ENCODE results near the gene AFG1L. TPM values are rescaled to one million over a fixed set of nuclear protein-coding genes. Genes with fewer than 3 reads are reported as not detected.

AFG1L gene
- total RNA-seq, 1 experiment from 2014 or later = 8.2 TPM

DNA sequence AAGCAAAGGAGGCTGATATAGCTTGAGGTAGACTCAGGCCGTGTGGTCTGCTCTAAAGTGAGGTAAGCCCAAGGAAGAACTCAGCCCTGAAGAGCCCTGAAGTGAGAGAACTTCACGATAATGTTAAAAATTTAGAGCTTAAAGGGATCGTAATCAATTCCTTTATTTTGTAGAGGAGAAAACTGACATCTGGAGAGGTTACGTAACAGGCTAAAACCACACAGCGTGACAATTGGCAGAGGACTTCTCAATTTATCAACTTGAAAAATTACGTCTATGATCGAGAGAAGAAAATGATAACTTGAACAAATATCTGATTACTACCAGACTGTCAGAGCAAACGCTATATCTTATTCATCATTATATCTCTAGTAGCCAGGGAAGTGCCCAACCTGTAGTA lies 144.1 kb downstream of the AFG1L start:
- ChIA-PET CTCF (no interaction called here), POLR2A (interaction anchor here (1.1 to 1.4 kb wide), 4 partner anchors 9 to 179 kb away, joined by 3 to 5 read pairs (median 4); partner anchors contain the start of gene SNX3)
- DNase-seq (ENCODE audit: unreplicated experiment) = no peak
- intact Hi-C loops (cut with micrococcal nuclease) = no loop called here
- no peak for TF ChIP-seq CTCF (IDR thresholded peaks at IDR 0.05; ENCODE audit: unreplicated experiment)
- H3K27ac Mint-ChIP-seq (ENCODE audit: low read depth, unreplicated experiment) = no peak overlapping the region
- H3K36me3 Mint-ChIP-seq (ENCODE audit: insufficient read depth, unreplicated experiment) = no peaks in the 10 kb centered on the region
- H3K4me3 Mint-ChIP-seq (ENCODE audit: unreplicated experiment) = no peak overlapping the region
- no TSS peak for BruUV-seq (replicated peaks)
- no peaks in the 10 kb centered on the region for H3K9me3 Mint-ChIP-seq (ENCODE audit: unreplicated experiment)
- no peaks in the 10 kb centered on the region for H3K27me3 Mint-ChIP-seq (ENCODE audit: insufficient read depth, unreplicated experiment)
- H3K4me1 Mint-ChIP-seq (ENCODE audit: insufficient read depth, unreplicated experiment) = peaks cover 21% of the 10 kb centered on the region

DNA sequence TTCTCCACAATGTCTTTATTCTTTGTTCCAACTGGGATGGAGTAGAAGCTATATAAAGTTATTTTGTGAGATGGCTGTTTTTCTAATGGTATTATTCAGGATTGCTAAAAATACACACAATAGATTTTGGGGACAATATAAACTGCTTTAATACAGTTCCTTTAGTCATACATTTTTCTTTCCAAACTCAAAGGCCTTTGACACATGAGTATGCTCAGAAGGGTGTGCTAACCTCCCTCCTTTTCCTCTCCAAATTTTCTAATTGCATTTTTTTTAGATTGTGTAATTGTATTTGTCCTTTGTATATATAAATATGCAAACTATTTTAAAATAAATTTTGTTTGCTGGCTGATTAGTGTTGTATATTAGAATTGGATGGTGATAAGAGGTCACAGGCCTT lies 146.3 kb downstream of the AFG1L start:
- no peaks in the 10 kb centered on the region for H3K27me3 Mint-ChIP-seq (ENCODE audit: insufficient read depth, unreplicated experiment)
- POLR2A ChIA-PET = no interaction called here
- BruUV-seq (replicated peaks) = no TSS peak

DNA sequence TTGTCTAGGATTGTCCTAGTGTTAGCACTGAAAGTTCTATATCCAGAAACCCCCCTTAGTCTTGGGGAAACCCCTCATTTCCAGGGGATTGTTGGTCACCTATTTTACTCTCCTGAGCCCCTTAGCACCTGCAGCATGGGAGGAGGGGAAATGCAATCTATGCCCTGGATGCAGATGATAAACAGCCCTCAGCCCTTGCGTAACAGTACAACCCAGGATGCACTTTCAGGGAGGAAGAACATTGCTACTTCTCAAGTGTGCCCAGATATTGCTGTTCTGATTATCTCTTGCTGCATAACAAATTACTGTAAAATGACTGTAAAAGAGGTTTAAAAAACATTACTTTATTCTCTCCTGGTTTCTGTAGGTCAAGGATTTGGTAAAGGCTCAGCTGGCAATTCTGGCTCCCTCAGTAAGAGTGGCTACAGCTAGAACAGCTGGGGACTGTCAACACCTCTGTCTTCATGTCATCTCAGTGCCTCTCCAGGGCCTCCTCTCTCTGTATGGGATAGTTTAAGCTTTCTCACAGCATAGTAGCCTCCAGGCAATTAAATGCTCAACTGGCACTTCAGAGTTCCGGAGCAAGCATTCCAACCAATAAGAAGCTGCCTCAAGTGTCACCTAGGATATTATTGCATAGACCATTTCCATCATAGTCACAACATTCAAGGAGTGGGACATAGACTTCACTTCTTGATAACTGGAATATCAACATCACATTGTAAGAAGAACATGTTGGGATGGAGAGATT lies 148.1 kb downstream of the AFG1L start:
- H3K27me3 Mint-ChIP-seq (ENCODE audit: insufficient read depth, unreplicated experiment) = no peaks in the 10 kb centered on the region
- ChIA-PET POLR2A (interaction anchor here (0.7 to 1.4 kb wide), 2 partner anchors 182 to 643 kb away, joined by 3 to 4 read pairs; partner anchors contain the start of gene SNX3), CTCF (no interaction called here)
- H3K36me3 Mint-ChIP-seq (ENCODE audit: insufficient read depth, unreplicated experiment) = no peaks in the 10 kb centered on the region
- no peaks in the 10 kb centered on the region for H3K9me3 Mint-ChIP-seq (ENCODE audit: unreplicated experiment)
- intact Hi-C loops (cut with micrococcal nuclease) = no loop called here
- H3K4me3 Mint-ChIP-seq (ENCODE audit: unreplicated experiment) = no peak overlapping the region
- TF ChIP-seq CTCF (IDR thresholded peaks at IDR 0.05; ENCODE audit: unreplicated experiment) = no peak
- DNase-seq (ENCODE audit: unreplicated experiment) = no peak
- H3K27ac Mint-ChIP-seq (ENCODE audit: low read depth, unreplicated experiment) = no peak overlapping the region
- no TSS peak for BruUV-seq (replicated peaks)
- peaks cover 11% of the 10 kb centered on the region for H3K4me1 Mint-ChIP-seq (ENCODE audit: insufficient read depth, unreplicated experiment)

More for the DNA sequence above, 146.3 kb downstream of the AFG1L start:
- no peaks in the 10 kb centered on the region for H3K9me3 Mint-ChIP-seq (ENCODE audit: unreplicated experiment)
- H3K4me1 Mint-ChIP-seq (ENCODE audit: insufficient read depth, unreplicated experiment) = peaks cover 14% of the 10 kb centered on the region
- H3K4me3 Mint-ChIP-seq (ENCODE audit: unreplicated experiment) = no peak overlapping the region
- no peaks in the 10 kb centered on the region for H3K36me3 Mint-ChIP-seq (ENCODE audit: insufficient read depth, unreplicated experiment)
- H3K27ac Mint-ChIP-seq (ENCODE audit: low read depth, unreplicated experiment) = no peak overlapping the region
- no peak for TF ChIP-seq CTCF (IDR thresholded peaks at IDR 0.05; ENCODE audit: unreplicated experiment)
- intact Hi-C loops (cut with micrococcal nuclease) = no loop called here
- no peak for DNase-seq (ENCODE audit: unreplicated experiment)
- CTCF ChIA-PET = no interaction called here

DNA sequence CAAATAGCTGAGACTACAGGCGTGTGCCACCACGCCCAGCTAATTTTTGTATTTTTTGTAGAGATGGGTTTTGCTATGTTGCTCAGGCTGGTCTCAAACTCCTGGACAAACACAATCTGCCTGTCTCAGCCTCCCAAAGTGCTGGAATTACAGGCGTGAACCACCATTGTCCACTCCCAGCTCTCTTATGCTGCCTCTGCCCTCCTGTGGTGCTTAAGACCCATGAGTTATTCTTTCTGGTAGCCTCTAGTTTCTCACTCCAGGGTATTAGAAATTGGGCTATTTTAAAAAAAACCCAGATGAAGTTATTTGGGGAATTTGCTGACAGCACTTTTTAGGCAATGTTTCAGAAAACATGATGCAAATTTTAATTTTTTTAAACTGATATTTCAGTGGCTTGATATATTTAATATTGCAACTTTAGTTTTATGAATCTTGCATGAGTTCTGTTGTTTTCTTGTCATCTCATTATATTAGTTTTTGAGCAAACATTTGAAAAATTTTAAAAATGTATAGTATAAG lies 151.8 kb downstream of the AFG1L start:
- POLR2A ChIA-PET = no interaction called here

More for the DNA sequence above, 151.8 kb downstream of the AFG1L start:
- H3K27ac Mint-ChIP-seq (ENCODE audit: low read depth, unreplicated experiment) = no peak overlapping the region
- no TSS peak for BruUV-seq (replicated peaks)
- H3K4me1 Mint-ChIP-seq (ENCODE audit: insufficient read depth, unreplicated experiment) = no peaks in the 10 kb centered on the region
- CTCF ChIA-PET = interaction anchor here (0.7 kb wide), 1 partner anchor 11 kb away, joined by 3 read pairs; no protein-coding TSS in a partner anchor
- TF ChIP-seq CTCF (IDR thresholded peaks at IDR 0.05; ENCODE audit: unreplicated experiment) = no peak
- no peaks in the 10 kb centered on the region for H3K27me3 Mint-ChIP-seq (ENCODE audit: insufficient read depth, unreplicated experiment)
- no peaks in the 10 kb centered on the region for H3K9me3 Mint-ChIP-seq (ENCODE audit: unreplicated experiment)
- H3K36me3 Mint-ChIP-seq (ENCODE audit: insufficient read depth, unreplicated experiment) = no peaks in the 10 kb centered on the region
- no peak for DNase-seq (ENCODE audit: unreplicated experiment)
- H3K4me3 Mint-ChIP-seq (ENCODE audit: unreplicated experiment) = no peak overlapping the region
- intact Hi-C loops (cut with micrococcal nuclease) = no loop called here

Data from MCF 10A (cell line).